K562 (cell line): ENCODE measurements around the gene REEP3. TPM values are rescaled to one million over a fixed set of nuclear protein-coding genes. Genes with fewer than 3 reads are reported as not detected.
A peak's percentile ranks its signal among the peaks of the same experiment; 100 is the strongest.

Experiments used
- BCOR ChIP-seq: fragments of 450-650 bp; IDR thresholded peaks from 2 replicates; pipeline ENCODE4 v1.6.1; 2016
- CBX3 ChIP-seq, 2 experiments: IDR thresholded peaks; 1 replicate in 1 of 2; 2 replicates in 1 of 2; pipeline ENCODE4 v1.6.1; 2012; ENCODE audit warnings: inconsistent platforms in 2 of 2, low read length in 2 of 2, borderline replicate concordance in 1 of 2, control low read depth in 1 of 2
- CBX5 ChIP-seq: IDR thresholded peaks from 2 replicates; pipeline ENCODE4 v1.6.1; 2014; ENCODE audit warnings: low read depth, borderline replicate concordance
- CEBPG ChIP-seq, 3 experiments: fragments of 200-800 bp in 1 of 3; sonication (Bioruptor generic) in 1 of 3; sonication (generic) in 1 of 3; formaldehyde crosslinking in 1 of 3; IDR thresholded peaks in 2 of 3; conservative IDR thresholded peaks in 1 of 3; 2 replicates each; pipeline versions ENCODE4 v1.6.1 to v1.8.0; 2016 to 2022; ENCODE audit warnings: missing compliant biosample characterization in 2 of 3, missing genetic modification characterization in 2 of 3, mild to moderate bottlenecking in 1 of 3, missing genetic modification reagents in 1 of 3
- CXXC5 ChIP-seq: fragments of 250-450 bp; sonication (Bioruptor Pico); IDR thresholded peaks from 2 replicates; pipeline ENCODE4 v1.8.0; 2022; ENCODE audit warnings: inconsistent platforms, mild to moderate bottlenecking, moderate library complexity
- DPF2 ChIP-seq: fragments of 450-650 bp; IDR thresholded peaks from 2 replicates; pipeline ENCODE4 v1.6.1; 2016
- FOXO4 ChIP-seq: fragments of 450-650 bp; formaldehyde crosslinking; IDR thresholded peaks from 2 replicates; pipeline ENCODE4 v1.4.0; 2020; ENCODE audit warnings: mild to moderate bottlenecking, moderate library complexity
- HDAC2 ChIP-seq: fragments of 450-650 bp; IDR thresholded peaks from 2 replicates; pipeline ENCODE4 v1.6.1; 2016; ENCODE audit warnings: mild to moderate bottlenecking
- HDAC6 ChIP-seq: IDR thresholded peaks from 2 replicates; pipeline ENCODE4 v1.6.1; 2012; ENCODE audit warnings: low read depth, mild to moderate bottlenecking, control low read depth, inconsistent platforms, low read length, moderate library complexity
- KAT8 ChIP-seq: fragments of 450-650 bp; IDR thresholded peaks from 2 replicates; pipeline ENCODE4 v1.6.1; 2016; ENCODE audit warnings: low read depth, mild to moderate bottlenecking
- MAZ ChIP-seq, 2 experiments: fragments of 450-650 bp in 1 of 2; sonication (generic) in 1 of 2; formaldehyde crosslinking; IDR thresholded peaks in 1 of 2; conservative IDR thresholded peaks in 1 of 2; 2 replicates each; pipeline versions ENCODE4 v1.4.0 to v1.5.0; 2020; ENCODE audit warnings: mild to moderate bottlenecking in 1 of 2, missing genetic modification reagents in 1 of 2
- MBD1 ChIP-seq: fragments of 250-450 bp; sonication (Bioruptor Pico); IDR thresholded peaks from 2 replicates; pipeline ENCODE4 v1.8.0; 2022; ENCODE audit warnings: inconsistent platforms
- NR1H2 ChIP-seq: sonication (generic); formaldehyde crosslinking; IDR thresholded peaks from 2 replicates; pipeline ENCODE4 v1.4.0; 2020; ENCODE audit warnings: mild to moderate bottlenecking, missing genetic modification reagents
- NR2F6 ChIP-seq: fragments of 450-650 bp; formaldehyde crosslinking; IDR thresholded peaks from 2 replicates; pipeline ENCODE4 v1.4.0; 2020; ENCODE audit warnings: mild to moderate bottlenecking
- PCBP1 ChIP-seq: fragments of 200-400 bp; formaldehyde crosslinking; IDR thresholded peaks from 2 replicates; pipeline ENCODE4 v1.6.1; 2018; ENCODE audit warnings: mild to moderate bottlenecking, low read depth, low read length; ENCODE audit not compliant: poor library complexity, severe bottlenecking
- PHB ChIP-seq: fragments of 250-450 bp; sonication (Bioruptor Pico); IDR thresholded peaks from 2 replicates; pipeline ENCODE4 v1.5.0; 2021
- PHF20 ChIP-seq: fragments of 450-650 bp; IDR thresholded peaks from 2 replicates; pipeline ENCODE4 v1.6.1; 2018; ENCODE audit not compliant: partially characterized antibody
- RBM22 ChIP-seq: fragments of 200-400 bp; formaldehyde crosslinking; IDR thresholded peaks from 2 replicates; pipeline ENCODE4 v1.6.1; 2018; ENCODE audit warnings: low read length, low read depth; ENCODE audit not compliant: poor library complexity, severe bottlenecking
- ZC3H8 ChIP-seq: fragments of 450-650 bp; IDR thresholded peaks from 2 replicates; pipeline ENCODE4 v1.6.1; 2017
- ZNF165 ChIP-seq: fragments of 250-450 bp; sonication (Bioruptor Pico); IDR thresholded peaks from 2 replicates; pipeline ENCODE4 v1.4.0; 2020; ENCODE audit warnings: borderline replicate concordance
- ZNF232 ChIP-seq: sonication (generic); formaldehyde crosslinking; IDR thresholded peaks from 2 replicates; pipeline ENCODE4 v1.8.0; 2022; ENCODE audit warnings: mild to moderate bottlenecking, missing genetic modification reagents
- ZNF239 ChIP-seq: fragments of 250-450 bp; sonication (Bioruptor Pico); IDR thresholded peaks from 2 replicates; pipeline ENCODE4 v1.4.0; 2020; ENCODE audit warnings: mild to moderate bottlenecking
- ZNF444 ChIP-seq: fragments of 250-450 bp; sonication (Bioruptor Pico); IDR thresholded peaks from 2 replicates; pipeline ENCODE4 v1.4.0; 2020; ENCODE audit warnings: mild to moderate bottlenecking, moderate library complexity
- ZNF778 ChIP-seq: fragments of 450-650 bp; formaldehyde crosslinking; IDR thresholded peaks from 2 replicates; pipeline ENCODE4 v1.4.0; 2020; ENCODE audit warnings: mild to moderate bottlenecking, moderate library complexity
- polyA plus RNA-seq, 8 experiments: library from polyadenylated mRNA; depleted of rRNA in 4 of 8; stranded (reverse) in 5 of 8; unstranded in 3 of 8; fragments of >200 nt; fragmentation: Nextera tagmentation in 2 of 8; fragmentation: Illumina TruSeq in 1 of 8; extraction: Ambion mirVana in 2 of 8; extraction: Trizol in 1 of 8; gene quantifications; 2 replicates each; pipeline versions ENCODE4 v1.2.1 to v1.2.3, GENCODE V29; 2011 to 2014; ENCODE audit warnings: inconsistent platforms in 1 of 8, missing spikeins in 1 of 8
- total RNA-seq, 7 experiments: library from RNA; depleted of rRNA in 6 of 7; stranded (reverse); fragments of >200 nt in 6 of 7; fragmentation: Illumina TruSeq in 2 of 7; extraction: Trizol in 2 of 7; gene quantifications; 2 replicates each; pipeline versions ENCODE4 v1.2.1 to v1.2.3, GENCODE V29; 2011 to 2021; ENCODE audit warnings: low replicate concordance in 1 of 7
- TF ChIP-seq, protein P1 (sequence below): fragments of 450-650 bp; formaldehyde crosslinking; IDR thresholded peaks from 2 replicates; pipeline ENCODE4 v1.4.0; 2020; ENCODE audit warnings: mild to moderate bottlenecking, moderate library complexity

The REEP3 gene
- total and polyA plus RNA-seq, 9 of the 15 experiments (the other 6 are each of a cell fraction or from before 2014, with no cell fraction given), result 3.4 to 13.4 (median 9.2) TPM

GRCh38 chr10:63520500-63521415, at the start of gene REEP3 (continued):
- TF ChIP-seq RBM22 (no peak), PHF20 (peak; percentile 52), KAT8 (no peak), ZNF165 (CRISPR knock-in tag) (no peak), PCBP1 (no peak), ZNF232 (peak; percentile 71; the same call in 1 of the 2 replicates), PHB (CRISPR knock-in tag) (no peak), HDAC2 (no peak), DPF2 (no peak), FOXO4 (CRISPR knock-in tag) (no peak), NR2F6 (CRISPR knock-in tag) (no peak), MBD1 (CRISPR knock-in tag) (peak; percentile 94), ZNF239 (no peak), BCOR (peak; percentile 44; the same call in 1 of the 2 replicates), CEBPG (CRISPR knock-in tag; IDR thresholded peaks at IDR 0.05) (peak; percentile 59; the same call in 1 of the 2 replicates), CEBPG (tag; conservative IDR thresholded peaks at IDR 0.05 in 1 of 2, IDR thresholded peaks at IDR 0.05 in 1 of 2) (0 out of 4 replicates have a peak, but pooled peaks of 1 of the 2 experiments have one; percentile 36), ZNF444 (CRISPR knock-in tag) (no peak), MAZ (CRISPR knock-in tag; conservative IDR thresholded peaks at IDR 0.05 in 1 of 2, IDR thresholded peaks at IDR 0.05 in 1 of 2) (peak in 1 of 2 experiments; percentile 37; a peak in 3 of 4 replicates), CBX5 (peak; percentile 96), CXXC5 (peak; percentile 82), CBX3 (IDR thresholded peaks at IDR 0.05; ENCODE audit: borderline replicate concordance in 1 of 2, low read length in 2 of 2) (peak; percentile 43 to 97), ZNF778 (CRISPR knock-in tag) (no peak), NR1H2 (CRISPR knock-in tag) (no peak), HDAC6 (no peak), ZC3H8 (no peak)
- TF ChIP-seq, protein P1, sequence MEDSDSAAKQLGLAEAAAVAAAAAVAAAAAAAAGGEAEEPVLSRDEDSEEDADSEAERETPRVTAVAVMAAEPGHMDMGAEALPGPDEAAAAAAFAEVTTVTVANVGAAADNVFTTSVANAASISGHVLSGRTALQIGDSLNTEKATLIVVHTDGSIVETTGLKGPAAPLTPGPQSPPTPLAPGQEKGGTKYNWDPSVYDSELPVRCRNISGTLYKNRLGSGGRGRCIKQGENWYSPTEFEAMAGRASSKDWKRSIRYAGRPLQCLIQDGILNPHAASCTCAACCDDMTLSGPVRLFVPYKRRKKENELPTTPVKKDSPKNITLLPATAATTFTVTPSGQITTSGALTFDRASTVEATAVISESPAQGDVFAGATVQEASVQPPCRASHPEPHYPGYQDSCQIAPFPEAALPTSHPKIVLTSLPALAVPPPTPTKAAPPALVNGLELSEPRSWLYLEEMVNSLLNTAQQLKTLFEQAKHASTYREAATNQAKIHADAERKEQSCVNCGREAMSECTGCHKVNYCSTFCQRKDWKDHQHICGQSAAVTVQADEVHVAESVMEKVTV (CRISPR knock-in tag), result no peak
